Uterus (tissue), 2 donors: Measurements from ENCODE around the gene MISFA.

Experiments
- POLR2A ChIP-seq, 2 donors: fragments of 450-650 bp; IDR thresholded peaks; one replicate each; pipeline ENCODE4 v1.6.1; 2016; ENCODE audit warnings: antibody characterized with exemption in 2 of 2, mild to moderate bottlenecking in 1 of 2, moderate library complexity in 1 of 2
- TF ChIP-seq, protein P1 (sequence below), 4 experiments: fragments of 200-600 bp in 2 of 4; fragments of 450-650 bp in 2 of 4; sonication (generic) in 2 of 4; IDR thresholded peaks; one replicate each; pipeline ENCODE4 v1.5.1; 2016 to 2019; ENCODE audit warnings: antibody characterized with exemption in 4 of 4, mild to moderate bottlenecking in 2 of 4, moderate library complexity in 1 of 4

- TF ChIP-seq, protein P1, sequence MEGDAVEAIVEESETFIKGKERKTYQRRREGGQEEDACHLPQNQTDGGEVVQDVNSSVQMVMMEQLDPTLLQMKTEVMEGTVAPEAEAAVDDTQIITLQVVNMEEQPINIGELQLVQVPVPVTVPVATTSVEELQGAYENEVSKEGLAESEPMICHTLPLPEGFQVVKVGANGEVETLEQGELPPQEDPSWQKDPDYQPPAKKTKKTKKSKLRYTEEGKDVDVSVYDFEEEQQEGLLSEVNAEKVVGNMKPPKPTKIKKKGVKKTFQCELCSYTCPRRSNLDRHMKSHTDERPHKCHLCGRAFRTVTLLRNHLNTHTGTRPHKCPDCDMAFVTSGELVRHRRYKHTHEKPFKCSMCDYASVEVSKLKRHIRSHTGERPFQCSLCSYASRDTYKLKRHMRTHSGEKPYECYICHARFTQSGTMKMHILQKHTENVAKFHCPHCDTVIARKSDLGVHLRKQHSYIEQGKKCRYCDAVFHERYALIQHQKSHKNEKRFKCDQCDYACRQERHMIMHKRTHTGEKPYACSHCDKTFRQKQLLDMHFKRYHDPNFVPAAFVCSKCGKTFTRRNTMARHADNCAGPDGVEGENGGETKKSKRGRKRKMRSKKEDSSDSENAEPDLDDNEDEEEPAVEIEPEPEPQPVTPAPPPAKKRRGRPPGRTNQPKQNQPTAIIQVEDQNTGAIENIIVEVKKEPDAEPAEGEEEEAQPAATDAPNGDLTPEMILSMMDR (IDR thresholded peaks at IDR 0.05): no peak
- no peak for TF ChIP-seq POLR2A (IDR thresholded peaks at IDR 0.05)
Observed at GRCh38 chr11:18566406-18566805, 33.2 kb upstream of the MISFA start.
